ENCODE results near the gene MTMR1. TPM values are rescaled to one million over a fixed set of nuclear protein-coding genes. Genes with fewer than 3 reads are reported as not detected.

Gene MTMR1
- total RNA-seq, 1 donor: 30.2 TPM

- no peak for DNase-seq (ENCODE audit: low read depth)
- H3K4me3 ChIP-seq (ENCODE audit: low read depth, low read length): no peak overlapping the region
- no peak for TF ChIP-seq CTCF (IDR thresholded peaks at IDR 0.05; ENCODE audit: insufficient read depth, low read depth, low read length)
Observed at GRCh38 chrX:150696331-150696730, 3.1 kb downstream of the MTMR1 start.

DNA sequence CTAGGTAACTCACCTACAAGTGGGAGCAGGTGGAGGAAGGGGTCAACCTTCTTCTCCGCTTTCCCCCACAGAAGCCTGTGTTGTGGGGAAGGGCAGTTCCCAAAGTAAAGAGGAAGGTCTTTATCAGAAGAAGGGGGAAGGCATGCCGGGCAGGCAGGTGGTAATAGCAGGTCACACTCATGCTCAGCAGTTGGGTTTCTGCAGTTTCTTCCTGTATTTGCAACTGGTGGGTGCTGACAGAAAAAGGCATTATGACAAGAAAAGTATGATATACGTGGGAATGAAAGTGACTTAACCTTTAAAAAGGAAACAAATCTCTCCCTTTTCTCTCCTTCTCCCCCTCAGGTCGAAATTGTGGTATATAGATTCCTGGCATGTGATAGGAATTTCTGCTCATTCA lies 3.7 kb downstream of the MTMR1 start:
- TF ChIP-seq CTCF (IDR thresholded peaks at IDR 0.05; ENCODE audit: insufficient read depth, low read depth, low read length): no peak
- DNase-seq (ENCODE audit: low read depth): no peak
- H3K4me3 ChIP-seq (ENCODE audit: low read depth, low read length): no peak overlapping the region

GRCh38 chrX:150697641-150698040 lies 4.4 kb downstream of the MTMR1 start:
- no peak for DNase-seq (ENCODE audit: low read depth)

GRCh38 chrX:150698981-150699380 lies 5.8 kb downstream of the MTMR1 start:
- H3K4me3 ChIP-seq (ENCODE audit: low read depth, low read length): no peak overlapping the region
- TF ChIP-seq CTCF (IDR thresholded peaks at IDR 0.05; ENCODE audit: insufficient read depth, low read depth, low read length): no peak
- no peak for DNase-seq (ENCODE audit: low read depth)

More at GRCh38 chrX:150697641-150698040, 4.4 kb downstream of the MTMR1 start:
- no peak overlapping the region for H3K4me3 ChIP-seq (ENCODE audit: low read depth, low read length)
- no peak for TF ChIP-seq CTCF (IDR thresholded peaks at IDR 0.05; ENCODE audit: insufficient read depth, low read depth, low read length)

- no peak for TF ChIP-seq CTCF (IDR thresholded peaks at IDR 0.05; ENCODE audit: insufficient read depth, low read depth, low read length)
- no peak overlapping the region for H3K4me3 ChIP-seq (ENCODE audit: low read depth, low read length)
- DNase-seq (ENCODE audit: low read depth): no peak
Observed at GRCh38 chrX:150700107-150700506, 6.9 kb downstream of the MTMR1 start.

DNA sequence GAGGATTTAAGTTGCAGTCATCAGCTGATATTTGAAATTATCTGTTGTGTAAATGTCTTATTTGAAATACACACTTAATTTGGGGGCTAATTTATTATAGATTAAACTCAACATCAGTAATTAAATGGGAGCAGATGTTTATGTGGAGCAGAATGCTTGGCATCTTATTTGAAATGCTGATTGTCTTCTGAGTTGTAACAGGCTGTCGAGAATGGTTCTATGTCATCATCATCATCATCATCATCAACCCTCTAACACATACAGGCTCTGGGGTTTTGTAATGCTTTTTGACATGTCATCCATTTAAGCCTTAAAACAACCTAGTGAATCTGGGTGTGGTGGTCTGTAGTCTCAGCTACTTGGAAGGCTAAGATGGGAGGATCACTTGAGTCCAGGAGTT lies 8.2 kb downstream of the MTMR1 start:
- no peak for TF ChIP-seq CTCF (IDR thresholded peaks at IDR 0.05; ENCODE audit: insufficient read depth, low read depth, low read length)
- no peak overlapping the region for H3K4me3 ChIP-seq (ENCODE audit: low read depth, low read length)
- no peak for DNase-seq (ENCODE audit: low read depth)

DNA sequence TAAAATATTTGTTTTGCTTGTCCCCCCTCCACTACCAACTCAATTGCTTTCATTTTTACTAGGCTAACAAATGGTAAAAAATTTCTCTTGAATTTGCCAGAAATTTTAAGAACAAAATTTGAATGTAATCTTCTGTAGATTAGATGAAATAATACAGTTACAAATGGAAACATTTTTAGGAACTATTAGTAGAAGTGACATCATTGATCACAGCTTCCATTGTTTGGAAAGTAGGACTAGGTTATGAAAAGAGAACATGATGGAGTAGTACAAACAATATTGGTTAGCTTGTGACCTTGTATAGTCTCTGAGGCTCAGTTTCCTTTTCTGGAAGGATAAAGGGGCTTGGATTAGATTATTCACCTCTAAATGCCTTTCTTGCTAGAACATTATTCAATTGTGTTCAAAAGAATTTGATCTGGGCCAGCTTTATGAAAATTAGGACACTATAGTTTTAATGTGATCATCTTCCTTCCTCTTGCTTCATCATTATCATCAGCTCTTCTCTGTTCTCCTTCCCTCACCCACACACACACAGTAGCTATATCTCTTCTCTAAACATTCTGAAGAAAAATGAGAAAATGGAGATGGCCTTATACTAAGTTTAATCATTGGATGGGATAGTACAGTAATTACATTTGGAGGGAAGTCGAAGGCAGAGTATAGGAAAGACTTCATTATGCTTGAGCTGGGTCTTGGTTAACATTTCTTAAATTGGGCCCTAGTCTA lies 9.9 kb downstream of the MTMR1 start:
- TF ChIP-seq CTCF (IDR thresholded peaks at IDR 0.05; ENCODE audit: insufficient read depth, low read depth, low read length): no peak
- DNase-seq (ENCODE audit: low read depth): no peak
- no peak overlapping the region for H3K4me3 ChIP-seq (ENCODE audit: low read depth, low read length)
